Endothelial cell of umbilical vein (primary cell): ENCODE measurements around the gene NBR1. TPM values are rescaled to one million over a fixed set of nuclear protein-coding genes. Genes with fewer than 3 reads are reported as not detected.

ENCODE experiments used
- BruUV-seq: library from RNA; stranded (reverse); fragments of 400-500 nt; replicated peaks from 2 replicates; lab custom pipeline; 2021; lab: Mats Ljungman, UMichigan
- CTCF ChIA-PET: fragments of 300-600, 350-600 bp; sonication (Branson Sonifier 250); formaldehyde crosslinking; loops from one replicate; lab custom pipeline; 2021; ENCODE audit warnings: antibody characterized with exemption, inconsistent platforms; lab: Charles Lee
- POLR2A ChIA-PET: fragments of 300-600, 350-600 bp; sonication (Branson Sonifier 250); formaldehyde crosslinking; loops from one replicate; lab custom pipeline; 2021; ENCODE audit warnings: antibody characterized with exemption, inconsistent platforms; lab: Charles Lee
- DNase-seq: peaks from one replicate; pipeline ENCODE4 v3.0.0-alpha.2; 2011; ENCODE audit warnings: low read depth, low spot score
- FAIRE-seq: peaks from 2 replicates; lab custom pipeline; 2011; peaks lifted over from hg19 to GRCh38; lab: Jason Lieb, UNC
- H2AFZ ChIP-seq: 2 replicates; pipeline ENCODE4 v1.6.0; 2012; ENCODE audit warnings: low read depth, low read length, control low read depth, inconsistent platforms
- H3K27ac ChIP-seq: 2 replicates; pipeline ENCODE4 v1.5.1; 2011; ENCODE audit warnings: low read depth, mild to moderate bottlenecking, control low read depth, low read length, moderate library complexity; ENCODE audit not compliant: insufficient read depth
- H3K27me3 ChIP-seq, 2 experiments: 2 replicates each; pipeline versions ENCODE4 v1.6.0 to v1.6.1; 2011; ENCODE audit warnings: low read length in 2 of 2, mixed read lengths in 1 of 2; ENCODE audit not compliant: control insufficient read depth in 2 of 2, insufficient read depth in 2 of 2
- H3K36me3 ChIP-seq, 2 experiments: 2 replicates in 1 of 2; 3 replicates in 1 of 2; pipeline ENCODE4 v1.5.1; 2011; ENCODE audit warnings: low read length in 2 of 2, mild to moderate bottlenecking in 1 of 2, moderate library complexity in 1 of 2; ENCODE audit not compliant: control insufficient read depth in 2 of 2, insufficient read depth in 2 of 2; ENCODE audit errors: extremely low read depth in 1 of 2
- H3K4me1 ChIP-seq: 3 replicates; pipeline ENCODE4 v1.5.1; 2011; ENCODE audit warnings: mild to moderate bottlenecking, low read length; ENCODE audit not compliant: control insufficient read depth, insufficient read depth; ENCODE audit errors: extremely low read depth
- H3K4me2 ChIP-seq: 2 replicates; pipeline ENCODE4 v1.6.1; 2011; ENCODE audit warnings: low read length, control low read depth, mixed read lengths; ENCODE audit not compliant: insufficient read depth
- H3K4me3 ChIP-seq, 3 experiments: fragments of 200-600 bp in 1 of 3; sonication (generic), shearing (Covaris generic) in 1 of 3; replicated peaks in 1 of 3; 2 replicates each; pipeline ENCODE4 v1.5.1; 2011 to 2016; ENCODE audit warnings: control low read depth in 3 of 3, low read length in 3 of 3, mild to moderate bottlenecking in 2 of 3, inconsistent platforms in 1 of 3, low read depth in 1 of 3, moderate library complexity in 1 of 3; ENCODE audit not compliant: insufficient read depth in 1 of 3
- H3K79me2 ChIP-seq: 2 replicates; pipeline ENCODE4 v1.6.0; 2012; ENCODE audit warnings: low read length, inconsistent platforms; ENCODE audit not compliant: control insufficient read depth, insufficient read depth
- H3K9ac ChIP-seq: replicated peaks from 2 replicates; pipeline ENCODE3; 2011; ENCODE audit warnings: low read length, control low read depth; ENCODE audit not compliant: insufficient read depth; ENCODE audit errors: extremely low read depth
- H3K9me1 ChIP-seq: replicated peaks from 3 replicates; pipeline ENCODE4 v1.6.0; 2011; ENCODE audit warnings: mild to moderate bottlenecking, low read length; ENCODE audit not compliant: control insufficient read depth, insufficient read depth; ENCODE audit errors: extremely low read depth
- H3K9me3 ChIP-seq: replicated peaks from 2 replicates; pipeline ENCODE4 v1.5.1; 2012; ENCODE audit warnings: low read length, inconsistent platforms; ENCODE audit not compliant: control insufficient read depth, insufficient read depth
- H4K20me1 ChIP-seq: replicated peaks from 2 replicates; pipeline ENCODE3; 2011; ENCODE audit warnings: mild to moderate bottlenecking, low read length; ENCODE audit not compliant: control insufficient read depth, insufficient read depth; ENCODE audit errors: extremely low read depth
- CTCF ChIP-seq, 2 donors: IDR thresholded peaks; 1 replicate in 1 of 2; 2 replicates in 1 of 2; pipeline ENCODE4 v1.5.1; 2011; ENCODE audit warnings: low read length in 2 of 2, mild to moderate bottlenecking in 2 of 2, moderate library complexity in 2 of 2, control low read depth in 1 of 2, inconsistent platforms in 1 of 2, low read depth in 1 of 2; ENCODE audit not compliant: insufficient read depth in 1 of 2; ENCODE audit errors: extremely low read depth in 1 of 2
- EZH2 ChIP-seq: IDR thresholded peaks from 2 replicates; pipeline ENCODE4 v1.6.1; 2012; ENCODE audit warnings: borderline replicate concordance, low read depth, mild to moderate bottlenecking, moderate library complexity, low read length, inconsistent platforms; ENCODE audit not compliant: severe bottlenecking
- FOS ChIP-seq: IDR thresholded peaks from 2 replicates; pipeline ENCODE4 v1.6.1; 2011; ENCODE audit warnings: mild to moderate bottlenecking, low read length, moderate library complexity, borderline replicate concordance; ENCODE audit not compliant: insufficient read depth
- GATA2 ChIP-seq: IDR thresholded peaks from 2 replicates; pipeline ENCODE4 v1.7.0; 2011; ENCODE audit warnings: low read depth, mild to moderate bottlenecking, moderate library complexity, mixed read lengths, low read length; ENCODE audit not compliant: insufficient read length, insufficient read depth
- JUN ChIP-seq: IDR thresholded peaks from 2 replicates; pipeline ENCODE4 v1.6.1; 2011; ENCODE audit warnings: borderline replicate concordance, low read depth; ENCODE audit not compliant: insufficient read length, insufficient read depth
- MAX ChIP-seq: IDR thresholded peaks from 2 replicates; pipeline ENCODE4 v1.6.1; 2011; ENCODE audit not compliant: insufficient read depth, insufficient read length
- MYC ChIP-seq: IDR thresholded peaks from one replicate; pipeline ENCODE4 v1.6.1; 2011; ENCODE audit warnings: mild to moderate bottlenecking, low read depth, low read length
- POLR2A ChIP-seq: IDR thresholded peaks from 2 replicates; pipeline ENCODE4 v1.6.1; 2012; ENCODE audit warnings: low read depth, mild to moderate bottlenecking, control low read depth, low read length
- POLR2AphosphoS5 ChIP-seq: IDR thresholded peaks from 2 replicates; pipeline ENCODE4 v1.6.1; 2012; ENCODE audit warnings: low read depth, mild to moderate bottlenecking, control low read depth, low read length, moderate library complexity; ENCODE audit not compliant: insufficient read depth
- dilution Hi-C: fragments of 300-500 bp; cut with MboI; formaldehyde crosslinking; loops from one replicate; pipeline ENCODE4 v1.15.0; 2019; ENCODE audit warnings: low sequenced_read_pairs; ENCODE audit not compliant: extremely low pct_ligation_motif_present
- intact Hi-C: fragments of 100-400 bp; cut with micrococcal nuclease; formaldehyde crosslinking; loops from one replicate; pipeline ENCODE4 v1.10.0; 2022
- polyA plus RNA-seq, 4 experiments: library from polyadenylated mRNA; depleted of rRNA in 3 of 4; stranded (reverse) in 3 of 4; unstranded in 1 of 4; fragments of >200 nt; gene quantifications; 2 replicates each; pipeline versions ENCODE4 v1.2.1 to v1.2.3, GENCODE V29; 2011 to 2012; ENCODE audit warnings: missing spikeins in 1 of 4
- total RNA-seq: library from RNA; stranded (reverse); gene quantifications from 2 replicates; pipeline ENCODE4 v1.2.3, GENCODE V29; 2021

Gene NBR1
- total and polyA plus RNA-seq, 2 donors (not counting 3 experiments of a cell fraction or from before 2014, with no cell fraction given) = 26.4 to 57.0 TPM

- no TSS peak for BruUV-seq
- Histone ChIP-seq H3K9ac (no peak overlapping the region), H3K27ac (no peak overlapping the region), H2AFZ (peak overlapping the region; percentile 80), H3K9me1 (no peaks in the 10 kb centered on the region), H3K4me2 (no peak overlapping the region), H3K4me3 (no peak overlapping the region), H4K20me1 (no peaks in the 10 kb centered on the region), H3K36me3 (peaks cover 3 to 15% of the 10 kb centered on the region in 2 experiments), H3K27me3 (no peaks in the 10 kb centered on the region), H3K9me3 (no peaks in the 10 kb centered on the region), H3K4me1 (peaks cover 16% of the 10 kb centered on the region), H3K79me2 (peaks cover 5% of the 10 kb centered on the region)
- intact Hi-C loops (no loop called here), dilution Hi-C loops (no loop called here)
- DNase-seq (no peak), FAIRE-seq (no peak)
- ChIA-PET POLR2A (interaction anchor here (2.9 kb wide), 1 partner anchor 105 kb away, joined by 43 read pairs; no protein-coding TSS in a partner anchor), CTCF (interaction anchor here (1.3 to 3.9 kb wide), 3 partner anchors 10 to 123 kb away, joined by 4 to 22 read pairs (median 8); no protein-coding TSS in a partner anchor)
- TF ChIP-seq GATA2 (no peak), MAX (no peak), POLR2AphosphoS5 (no peak), EZH2 (no peak), POLR2A (no peak), FOS (no peak), JUN (no peak), MYC (no peak), CTCF (IDR thresholded peaks at IDR 0.05; ENCODE audit: extremely low read depth in 1 of 2, insufficient read depth in 1 of 2, low read depth in 1 of 2, low read length in 2 of 2) (no peak)
These were observed 39.6 kb downstream of the NBR1 start for GRCh38 chr17:43210576-43210975.
